Keratinocyte (primary cell): ENCODE results near the gene EXD2. TPM values are rescaled to one million over a fixed set of nuclear protein-coding genes. Genes with fewer than 3 reads are reported as not detected.

Experiments
- DNase-seq: peaks from one replicate; pipeline ENCODE4 v3.0.0-alpha.2; 2011; ENCODE audit warnings: low read depth, missing footprints, low spot score
- FAIRE-seq: peaks from 2 replicates; lab custom pipeline; 2011; peaks lifted over from hg19 to GRCh38; lab: Jason Lieb, UNC
- H2AFZ ChIP-seq: 2 replicates; pipeline ENCODE4 v1.6.0; 2012; ENCODE audit warnings: low read length, control low read depth, inconsistent platforms; ENCODE audit not compliant: control insufficient read depth
- H3K27ac ChIP-seq: 2 replicates; pipeline ENCODE4 v1.5.1; 2011; ENCODE audit warnings: low read length; ENCODE audit not compliant: control insufficient read depth, insufficient read depth
- H3K27me3 ChIP-seq: 3 replicates; pipeline ENCODE4 v1.6.0; 2011; ENCODE audit warnings: low read length; ENCODE audit not compliant: control insufficient read depth, insufficient read depth; ENCODE audit errors: extremely low read depth
- H3K36me3 ChIP-seq, 2 experiments: 2 replicates in 1 of 2; 3 replicates in 1 of 2; pipeline ENCODE4 v1.5.1; 2011; ENCODE audit warnings: low read length in 2 of 2, mild to moderate bottlenecking in 1 of 2; ENCODE audit not compliant: control insufficient read depth in 2 of 2, insufficient read depth in 2 of 2; ENCODE audit errors: extremely low read depth in 1 of 2
- H3K4me1 ChIP-seq: 3 replicates; pipeline ENCODE4 v1.5.1; 2011; ENCODE audit warnings: low read length; ENCODE audit not compliant: control insufficient read depth, insufficient read depth; ENCODE audit errors: extremely low read depth
- H3K4me2 ChIP-seq: 3 replicates; pipeline ENCODE4 v1.6.0; 2011; ENCODE audit warnings: low read depth, low read length; ENCODE audit not compliant: control insufficient read depth, insufficient read depth; ENCODE audit errors: extremely low read depth
- H3K4me3 ChIP-seq, 3 experiments: fragments of 200-600 bp in 1 of 3; sonication (generic) in 1 of 3; 2 replicates in 2 of 3; 3 replicates in 1 of 3; pipeline ENCODE4 v1.5.1; 2011 to 2016; ENCODE audit warnings: low read length in 3 of 3, mild to moderate bottlenecking in 3 of 3, control low read depth in 2 of 3, inconsistent platforms in 1 of 3, low read depth in 1 of 3, mixed read lengths in 1 of 3, mixed run types in 1 of 3, moderate library complexity in 1 of 3; ENCODE audit not compliant: control insufficient read depth in 2 of 3, insufficient read depth in 2 of 3; ENCODE audit errors: extremely low read depth in 1 of 3
- H3K79me2 ChIP-seq: 2 replicates; pipeline ENCODE4 v1.6.0; 2012; ENCODE audit warnings: low read length; ENCODE audit not compliant: control insufficient read depth, insufficient read depth
- H3K9ac ChIP-seq: 3 replicates; pipeline ENCODE4 v1.6.0; 2011; ENCODE audit warnings: low read length; ENCODE audit not compliant: control insufficient read depth, insufficient read depth; ENCODE audit errors: extremely low read depth
- H3K9me1 ChIP-seq: 3 replicates; pipeline ENCODE4 v1.6.0; 2011; ENCODE audit warnings: low read length; ENCODE audit not compliant: control insufficient read depth, insufficient read depth; ENCODE audit errors: extremely low read depth
- H3K9me3 ChIP-seq: 2 replicates; pipeline ENCODE4 v1.5.1; 2012; ENCODE audit warnings: low read depth, low read length; ENCODE audit not compliant: control insufficient read depth
- H4K20me1 ChIP-seq: 3 replicates; pipeline ENCODE4 v1.6.0; 2011; ENCODE audit warnings: low read length; ENCODE audit not compliant: control insufficient read depth, insufficient read depth; ENCODE audit errors: extremely low read depth
- EZH2 ChIP-seq: IDR thresholded peaks from one replicate; pipeline ENCODE4 v1.6.1; 2012; ENCODE audit warnings: inconsistent platforms, mild to moderate bottlenecking, low read length, moderate library complexity
- dilution Hi-C: fragments of 300-500 bp; cut with MboI; formaldehyde crosslinking; loops from one replicate; pipeline ENCODE4 v1.7.0; 2020; ENCODE audit warnings: low sequenced_read_pairs; ENCODE audit not compliant: extremely low pct_ligation_motif_present
- polyA plus RNA-seq, 5 experiments: library from polyadenylated mRNA; depleted of rRNA in 3 of 5; stranded (reverse) in 3 of 5; stranded (forward) in 1 of 5; unstranded in 1 of 5; fragments of >200 nt; gene quantifications; 1 replicate in 1 of 5; 2 replicates in 3 of 5; 3 replicates in 1 of 5; pipeline versions ENCODE4 v1.2.1 to v1.2.3, GENCODE V29; 2011 to 2012; ENCODE audit warnings: missing spikeins in 2 of 5, low read depth in 1 of 5, low replicate concordance in 1 of 5
- TF ChIP-seq, protein P1 (sequence below), 3 experiments: IDR thresholded peaks in 1 of 3; conservative IDR thresholded peaks in 1 of 3; optimal IDR thresholded peaks in 1 of 3; 2 replicates in 2 of 3; 3 replicates in 1 of 3; pipeline versions ENCODE3 to v1.5.1; 2011; ENCODE audit warnings: low read length in 3 of 3, mild to moderate bottlenecking in 3 of 3, moderate library complexity in 2 of 3, control low read depth in 1 of 3, inconsistent platforms in 1 of 3; ENCODE audit not compliant: insufficient read depth in 2 of 3; ENCODE audit errors: extremely low read depth in 1 of 3

The EXD2 gene
- polyA plus RNA-seq, 1 donor (not counting 4 experiments of a cell fraction or from before 2014, with no cell fraction given) = 22.7 TPM

DNA sequence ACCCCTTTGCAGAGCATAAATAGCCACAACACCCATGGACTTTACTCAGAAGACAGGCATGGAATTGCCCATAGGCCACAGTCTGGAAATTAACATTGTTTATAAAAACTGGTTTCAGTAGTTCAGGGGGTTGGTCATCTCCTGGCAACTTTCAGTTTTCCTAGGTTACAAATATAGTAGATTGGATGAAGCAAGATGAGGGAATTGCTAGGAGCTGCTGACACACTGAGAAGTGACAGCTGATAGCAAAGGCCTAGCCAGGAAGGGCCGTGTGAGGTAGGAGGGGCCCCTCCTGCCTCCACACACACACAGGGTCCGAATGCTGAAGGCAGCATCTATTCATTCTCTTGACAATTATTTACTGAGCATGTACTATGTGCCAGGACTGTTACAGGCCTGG is 76.9 kb downstream of the EXD2 start:
- DNase-seq = no peak
- H3K27ac ChIP-seq = no peak overlapping the region
- peaks cover 12% of the 10 kb centered on the region for H3K4me1 ChIP-seq
- FAIRE-seq = no peak
- H3K4me3 ChIP-seq = no peak overlapping the region
- no peaks in the 10 kb centered on the region for H3K9me1 ChIP-seq
- H3K9ac ChIP-seq = no peak overlapping the region
- no peak overlapping the region for H3K4me2 ChIP-seq
- H3K27me3 ChIP-seq = peaks cover 13% of the 10 kb centered on the region
- dilution Hi-C loops = no loop called here
- no peaks in the 10 kb centered on the region for H3K36me3 ChIP-seq
- no peaks in the 10 kb centered on the region for H3K79me2 ChIP-seq
- TF ChIP-seq EZH2 = no peak
- TF ChIP-seq, protein P1, sequence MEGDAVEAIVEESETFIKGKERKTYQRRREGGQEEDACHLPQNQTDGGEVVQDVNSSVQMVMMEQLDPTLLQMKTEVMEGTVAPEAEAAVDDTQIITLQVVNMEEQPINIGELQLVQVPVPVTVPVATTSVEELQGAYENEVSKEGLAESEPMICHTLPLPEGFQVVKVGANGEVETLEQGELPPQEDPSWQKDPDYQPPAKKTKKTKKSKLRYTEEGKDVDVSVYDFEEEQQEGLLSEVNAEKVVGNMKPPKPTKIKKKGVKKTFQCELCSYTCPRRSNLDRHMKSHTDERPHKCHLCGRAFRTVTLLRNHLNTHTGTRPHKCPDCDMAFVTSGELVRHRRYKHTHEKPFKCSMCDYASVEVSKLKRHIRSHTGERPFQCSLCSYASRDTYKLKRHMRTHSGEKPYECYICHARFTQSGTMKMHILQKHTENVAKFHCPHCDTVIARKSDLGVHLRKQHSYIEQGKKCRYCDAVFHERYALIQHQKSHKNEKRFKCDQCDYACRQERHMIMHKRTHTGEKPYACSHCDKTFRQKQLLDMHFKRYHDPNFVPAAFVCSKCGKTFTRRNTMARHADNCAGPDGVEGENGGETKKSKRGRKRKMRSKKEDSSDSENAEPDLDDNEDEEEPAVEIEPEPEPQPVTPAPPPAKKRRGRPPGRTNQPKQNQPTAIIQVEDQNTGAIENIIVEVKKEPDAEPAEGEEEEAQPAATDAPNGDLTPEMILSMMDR (optimal IDR thresholded peaks at IDR 0.05 in 1 of 3, IDR thresholded peaks at IDR 0.05 in 1 of 3, conservative IDR thresholded peaks at IDR 0.05 in 1 of 3; ENCODE audit: extremely low read depth in 1 of 3, insufficient read depth in 2 of 3, low read length in 3 of 3) = no peak
- no peak overlapping the region for H2AFZ ChIP-seq
- no peaks in the 10 kb centered on the region for H4K20me1 ChIP-seq
- H3K9me3 ChIP-seq = no peaks in the 10 kb centered on the region

DNA sequence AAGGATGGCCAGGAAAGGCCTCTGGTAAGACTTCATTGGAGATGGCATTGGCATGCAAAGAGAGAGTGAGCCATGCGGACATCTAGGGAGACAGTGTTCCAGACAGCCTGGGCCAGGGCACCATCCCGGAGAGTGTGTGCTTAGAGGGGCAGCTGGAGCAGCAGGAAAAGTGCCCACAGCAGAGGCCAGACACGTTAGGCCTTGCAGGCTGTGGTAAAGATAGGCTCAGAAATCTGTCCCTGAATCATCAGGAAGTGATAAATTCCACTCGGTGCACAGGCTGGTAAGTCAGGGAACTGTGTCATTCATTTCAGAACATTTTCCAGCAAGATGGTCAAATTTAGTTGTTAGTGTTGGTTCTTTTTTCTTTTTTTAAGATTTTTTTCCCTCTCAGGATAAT is 77.5 kb downstream of the EXD2 start:
- Histone ChIP-seq H2AFZ (peak overlapping the region; percentile 54), H3K27ac (no peak overlapping the region), H3K27me3 (peaks cover 7% of the 10 kb centered on the region), H3K9ac (no peak overlapping the region), H3K79me2 (no peaks in the 10 kb centered on the region), H3K4me3 (no peak overlapping the region), H3K4me2 (peak overlapping the region; percentile 35), H3K9me3 (no peaks in the 10 kb centered on the region), H4K20me1 (no peaks in the 10 kb centered on the region), H3K36me3 (no peaks in the 10 kb centered on the region), H3K4me1 (peaks cover 12% of the 10 kb centered on the region), H3K9me1 (no peaks in the 10 kb centered on the region)
- peak; percentile 90 for FAIRE-seq
- peak; percentile 19 for DNase-seq
- TF ChIP-seq EZH2 = no peak
- TF ChIP-seq, protein P1 (optimal IDR thresholded peaks at IDR 0.05 in 1 of 3, IDR thresholded peaks at IDR 0.05 in 1 of 3, conservative IDR thresholded peaks at IDR 0.05 in 1 of 3; ENCODE audit: extremely low read depth in 1 of 3, insufficient read depth in 2 of 3, low read length in 3 of 3) = no peak
- dilution Hi-C loops = no loop called here
